GM12878 (cell line): ENCODE measurements around the gene REV3L.

ENCODE experiments used
- CTCF ChIP-seq, 3 experiments: IDR thresholded peaks in 2 of 3; conservative IDR thresholded peaks in 1 of 3; 2 replicates each; pipeline ENCODE4 v1.5.1; 2011; ENCODE audit warnings: low read depth in 3 of 3, low read length in 3 of 3, mild to moderate bottlenecking in 3 of 3, control low read depth in 2 of 3, moderate library complexity in 2 of 3, inconsistent platforms in 1 of 3, mixed read lengths in 1 of 3; ENCODE audit not compliant: control insufficient read depth in 2 of 3, insufficient read depth in 1 of 3; ENCODE audit errors: extremely low read depth in 1 of 3
- EZH2 ChIP-seq: IDR thresholded peaks from 2 replicates; pipeline ENCODE4 v1.6.1; 2012; ENCODE audit warnings: low read depth, mild to moderate bottlenecking, control low read depth, inconsistent platforms, low read length, borderline replicate concordance; ENCODE audit not compliant: control insufficient read depth
- KDM1A ChIP-seq: fragments of 200-600 bp; sonication (generic); IDR thresholded peaks from 2 replicates; pipeline ENCODE4 v1.6.1; 2016; ENCODE audit warnings: borderline replicate concordance
- MXI1 ChIP-seq: fragments of 150-350 bp; IDR thresholded peaks from 2 replicates; pipeline ENCODE4 v1.6.1; 2011; ENCODE audit warnings: low read depth, mild to moderate bottlenecking, inconsistent platforms, low read length, improper control_type of control experiment
- POLR2AphosphoS5 ChIP-seq: IDR thresholded peaks from 2 replicates; pipeline ENCODE4 v1.6.1; 2011; ENCODE audit warnings: mild to moderate bottlenecking, low read length, inconsistent platforms
- REST ChIP-seq: IDR thresholded peaks from 2 replicates; pipeline ENCODE4 v1.6.1; 2012; ENCODE audit warnings: mild to moderate bottlenecking, low read depth, low read length

GRCh38 chr6:111429571-111429970, 53.4 kb downstream of the REV3L start:
- TF ChIP-seq POLR2AphosphoS5 (no peak), EZH2 (no peak), MXI1 (no peak), KDM1A (no peak), REST (no peak), CTCF (IDR thresholded peaks at IDR 0.05 in 2 of 3, conservative IDR thresholded peaks at IDR 0.05 in 1 of 3; ENCODE audit: control insufficient read depth in 2 of 3, extremely low read depth in 1 of 3, insufficient read depth in 1 of 3, low read depth in 3 of 3, low read length in 3 of 3) (no peak)
